ENCODE data around the gene RNF167.

Gene RNF167

GRCh38 chr17:4958102-4958501, 18.0 kb downstream of the RNF167 start:
- no peak for DNase-seq

- no peak for DNase-seq
Observed at GRCh38 chr17:4959261-4959965, 19.3 kb downstream of the RNF167 start.

GRCh38 chr17:4960279-4960922, 20.3 kb downstream of the RNF167 start:
- no peak for DNase-seq

GRCh38 chr17:4965311-4965986, 25.4 kb downstream of the RNF167 start:
- DNase-seq: no peak

GRCh38 chr17:4966844-4967538, 26.9 kb downstream of the RNF167 start:
- DNase-seq: peak; percentile 97 to 98

GRCh38 chr17:4967539-4968485, 27.7 kb downstream of the RNF167 start, which contains the start of gene SPAG7:
TSS of gene SPAG7 (minus strand) at chr17:4967817. CDS start at chr17:4967804, 13 bp downstream.
- peak; percentile 89 to 94 for DNase-seq

- no peak for DNase-seq
Observed at GRCh38 chr17:4968486-4969046, 28.5 kb downstream of the RNF167 start.

GRCh38 chr17:4969047-4969550, 29.0 kb downstream of the RNF167 start:
- no peak for DNase-seq

- DNase-seq: no peak
Observed at GRCh38 chr17:4969551-4970173, 29.6 kb downstream of the RNF167 start.

GRCh38 chr17:4970273-4970672, 30.2 kb downstream of the RNF167 start:
- no peak for DNase-seq

GRCh38 chr17:4971826-4972225, 31.8 kb downstream of the RNF167 start:
- no peak for DNase-seq

- no peak for DNase-seq
Observed at GRCh38 chr17:4972322-4972721, 32.3 kb downstream of the RNF167 start.

GRCh38 chr17:4972752-4973151, 32.7 kb downstream of the RNF167 start:
- no peak for DNase-seq

GRCh38 chr17:4973256-4974114, 33.4 kb downstream of the RNF167 start:
- DNase-seq: no peak

GRCh38 chr17:4974115-4974670, 34.1 kb downstream of the RNF167 start:
- DNase-seq: no peak

- DNase-seq: no peak
Observed at GRCh38 chr17:4978726-4979125, 38.7 kb downstream of the RNF167 start.

- peak; percentile 16 to 41 for DNase-seq
Observed at GRCh38 chr17:4980644-4981216, 40.7 kb downstream of the RNF167 start.

GRCh38 chr17:4982305-4982704, 42.2 kb downstream of the RNF167 start:
- DNase-seq: no peak

GRCh38 chr17:4986403-4986802, 46.3 kb downstream of the RNF167 start:
- no peak for DNase-seq
